Esophagus squamous epithelium (tissue), 5 donors: ENCODE measurements around the gene GRHL1. TPM values are rescaled to one million over a fixed set of nuclear protein-coding genes. Genes with fewer than 3 reads are reported as not detected.

Source experiments
- DNase-seq: peaks from one replicate; lab custom pipeline; 2025; lab: John Stamatoyannopoulos, UW
- H3K27ac ChIP-seq, 4 donors: fragments of 200-600 bp; sonication (generic); one replicate each; pipeline ENCODE4 v1.5.1; 2016 to 2019; ENCODE audit warnings: mild to moderate bottlenecking in 1 of 4
- H3K27me3 ChIP-seq, 4 donors: fragments of 200-600 bp; sonication (generic); 1 replicate in 3 of 4; 2 replicates in 1 of 4; pipeline versions ENCODE4 v1.5.1 to v1.6.0; 2017 to 2021; ENCODE audit warnings: antibody characterized with exemption in 1 of 4
- H3K36me3 ChIP-seq, 3 donors: fragments of 200-600 bp; sonication (generic); one replicate each; pipeline ENCODE4 v1.5.1; 2016 to 2019
- H3K4me1 ChIP-seq, 3 donors: fragments of 200-600 bp; sonication (generic); one replicate each; pipeline ENCODE4 v1.5.1; 2017 to 2019
- H3K4me3 ChIP-seq, 4 donors: fragments of 200-600 bp; sonication (generic); 1 replicate in 3 of 4; 2 replicates in 1 of 4; pipeline ENCODE4 v1.5.1; 2016 to 2019; ENCODE audit warnings: mild to moderate bottlenecking in 2 of 4, moderate library complexity in 1 of 4
- H3K9me3 ChIP-seq, 3 donors: fragments of 200-600 bp; sonication (generic); one replicate each; pipeline ENCODE4 v1.5.1; 2016 to 2019
- POLR2A ChIP-seq, 4 donors: fragments of 450-650 bp; IDR thresholded peaks; one replicate each; pipeline ENCODE4 v1.6.1; 2017; ENCODE audit warnings: antibody characterized with exemption in 4 of 4, mild to moderate bottlenecking in 4 of 4, moderate library complexity in 3 of 4
- WGBS, 2 donors: methylation state at CpG; one replicate each; pipeline ENCODE4 v1.1.5; 2018; 5-methylcytosine and 5-hydroxymethylcytosine counted together
- intact Hi-C: fragments of 100-400 bp; cut with DNase I; formaldehyde crosslinking; loops from one replicate; pipeline ENCODE4 v1.15.0; 2022
- total RNA-seq, 4 donors: library from RNA; depleted of rRNA; stranded (reverse); fragments of >200 nt; gene quantifications; one replicate each; pipeline ENCODE4 v1.1.0, GENCODE V29; 2016
- TF ChIP-seq, protein P1 (sequence below), 6 experiments: fragments of 450-650 bp in 4 of 6; fragments of 200-600 bp in 2 of 6; sonication (generic) in 2 of 6; IDR thresholded peaks; one replicate each; pipeline ENCODE4 v1.5.1; 2016 to 2019; ENCODE audit warnings: antibody characterized with exemption in 6 of 6, mild to moderate bottlenecking in 4 of 6, moderate library complexity in 4 of 6
- donor health status: DM: yes; HTN: yes; CAD: no.

Gene GRHL1
- total RNA-seq, 4 donors from 2014 or later: 76.3 to 192 (median 115) TPM

DNA sequence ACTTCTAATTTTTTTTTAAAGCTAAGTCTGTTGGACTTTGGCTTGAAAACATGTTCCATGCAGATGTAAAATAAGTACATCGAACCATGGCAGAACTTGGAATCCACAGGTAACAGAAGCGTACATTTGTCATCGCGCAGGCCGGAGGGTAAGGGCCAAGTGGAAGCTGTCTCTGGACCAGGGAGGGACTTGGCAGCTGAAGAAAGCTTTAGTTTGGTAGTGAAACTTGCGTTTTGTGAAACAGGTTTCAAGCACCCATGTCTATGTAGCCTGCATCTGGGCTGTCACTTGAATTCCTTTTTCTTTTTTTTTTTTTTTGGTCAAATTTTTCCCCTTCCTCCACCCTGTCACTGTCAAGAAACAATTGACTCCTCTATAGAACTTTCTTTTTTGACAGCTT, 20.4 kb downstream of the GRHL1 start:
- Histone ChIP-seq H3K4me1 (peaks cover 19 to 75% (median 38%) of the 10 kb centered on the region in 3 donors), H3K27me3 (no peaks in the 10 kb centered on the region), H3K9me3 (no peaks in the 10 kb centered on the region), H3K4me3 (no peak overlapping the region), H3K36me3 (peaks cover 0 to 58% (median 0%) of the 10 kb centered on the region in 3 donors), H3K27ac (peak overlapping the region in 3 of 4 donors; percentile 44 to 77 (median 70))
- WGBS, 2 donors: 86 to 87% methylated on average over 6 of the region's 6 CpGs
- DNase-seq: no peak
- intact Hi-C loops: no loop called here
- TF ChIP-seq, protein P1, sequence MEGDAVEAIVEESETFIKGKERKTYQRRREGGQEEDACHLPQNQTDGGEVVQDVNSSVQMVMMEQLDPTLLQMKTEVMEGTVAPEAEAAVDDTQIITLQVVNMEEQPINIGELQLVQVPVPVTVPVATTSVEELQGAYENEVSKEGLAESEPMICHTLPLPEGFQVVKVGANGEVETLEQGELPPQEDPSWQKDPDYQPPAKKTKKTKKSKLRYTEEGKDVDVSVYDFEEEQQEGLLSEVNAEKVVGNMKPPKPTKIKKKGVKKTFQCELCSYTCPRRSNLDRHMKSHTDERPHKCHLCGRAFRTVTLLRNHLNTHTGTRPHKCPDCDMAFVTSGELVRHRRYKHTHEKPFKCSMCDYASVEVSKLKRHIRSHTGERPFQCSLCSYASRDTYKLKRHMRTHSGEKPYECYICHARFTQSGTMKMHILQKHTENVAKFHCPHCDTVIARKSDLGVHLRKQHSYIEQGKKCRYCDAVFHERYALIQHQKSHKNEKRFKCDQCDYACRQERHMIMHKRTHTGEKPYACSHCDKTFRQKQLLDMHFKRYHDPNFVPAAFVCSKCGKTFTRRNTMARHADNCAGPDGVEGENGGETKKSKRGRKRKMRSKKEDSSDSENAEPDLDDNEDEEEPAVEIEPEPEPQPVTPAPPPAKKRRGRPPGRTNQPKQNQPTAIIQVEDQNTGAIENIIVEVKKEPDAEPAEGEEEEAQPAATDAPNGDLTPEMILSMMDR (IDR thresholded peaks at IDR 0.05): no peak
- no peak for TF ChIP-seq POLR2A (IDR thresholded peaks at IDR 0.05)

DNA sequence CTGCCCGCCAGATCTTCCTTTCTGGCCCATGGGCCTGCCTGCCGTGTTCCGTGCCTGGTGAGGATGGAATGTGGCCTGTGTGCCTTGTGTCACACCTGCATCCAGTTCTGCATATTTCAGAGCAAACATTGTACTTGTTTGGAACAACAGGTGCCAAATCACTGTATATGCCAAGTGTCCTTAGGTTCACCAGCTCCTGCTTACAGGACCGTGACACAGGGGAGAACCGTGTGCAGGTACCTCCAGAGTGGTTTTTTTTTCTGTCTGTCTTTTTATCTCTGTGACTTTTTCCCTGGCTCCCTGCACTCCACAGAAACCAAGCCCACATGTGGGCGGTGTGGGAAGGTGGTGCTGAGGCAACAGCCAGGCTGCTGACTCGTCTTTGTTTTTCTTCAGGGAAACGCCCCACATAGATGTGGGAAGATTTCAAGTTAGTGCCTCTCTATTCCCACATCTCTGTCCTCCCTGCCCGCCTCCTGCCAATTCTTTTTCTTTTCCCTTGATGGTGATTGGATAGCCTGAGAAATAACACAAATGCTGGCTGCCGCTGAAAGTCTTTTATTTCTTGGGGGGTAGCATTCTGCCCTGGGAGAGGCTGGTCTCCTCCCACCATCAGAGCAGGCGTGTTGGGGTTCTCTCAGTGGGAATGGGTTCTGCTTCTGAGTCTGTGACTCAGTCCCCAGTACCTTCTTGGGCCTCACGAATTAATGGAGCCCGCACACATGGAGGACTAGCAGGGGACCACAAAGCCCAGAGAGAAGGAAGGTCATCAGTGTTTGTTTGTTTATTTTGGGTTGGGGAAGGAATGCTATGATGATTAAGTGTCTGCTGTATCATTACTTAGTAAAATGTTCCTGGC, 21.4 kb downstream of the GRHL1 start:
- intact Hi-C loops: no loop called here
- H3K4me1 ChIP-seq: peaks cover 19 to 75% (median 38%) of the 10 kb centered on the region in 3 donors
- H3K4me3 ChIP-seq: no peak overlapping the region
- peak overlapping the region; percentile 22 to 77 (median 53) for H3K27ac ChIP-seq
- no peak for TF ChIP-seq POLR2A (IDR thresholded peaks at IDR 0.05)
- TF ChIP-seq, protein P1 (IDR thresholded peaks at IDR 0.05): no peak
- H3K36me3 ChIP-seq: peaks cover 0 to 66% (median 0%) of the 10 kb centered on the region in 3 donors
- 33 to 45% methylated on average over 12 to 13 of the region's 13 CpGs for WGBS, 2 donors
- H3K9me3 ChIP-seq: no peaks in the 10 kb centered on the region
- no peaks in the 10 kb centered on the region for H3K27me3 ChIP-seq
- DNase-seq: no peak

DNA sequence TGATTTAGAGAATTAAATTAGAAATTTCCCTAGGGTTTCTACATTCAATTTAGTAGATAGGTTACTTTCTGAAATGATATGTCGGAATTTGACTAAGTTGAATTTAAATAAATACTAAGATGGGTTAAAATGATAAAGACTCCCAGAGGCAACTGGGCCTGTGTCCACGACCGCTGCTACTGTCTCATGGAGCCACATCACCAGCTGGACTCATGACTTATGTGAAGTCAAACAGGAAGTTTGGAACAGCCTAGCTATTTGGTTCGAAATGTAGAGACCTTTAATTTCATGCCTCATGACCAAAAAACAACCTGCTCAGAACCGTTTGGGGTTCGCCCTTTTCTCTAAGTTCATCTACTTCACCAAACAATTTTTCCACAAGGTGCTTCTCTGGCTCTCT, 22.2 kb downstream of the GRHL1 start:
- TF ChIP-seq, protein P1 (IDR thresholded peaks at IDR 0.05): no peak
- no peak for TF ChIP-seq POLR2A (IDR thresholded peaks at IDR 0.05)
- no peak for DNase-seq
- Histone ChIP-seq H3K27ac (peak overlapping the region in 3 of 4 donors; percentile 22 to 77 (median 70)), H3K4me1 (peaks cover 19 to 68% (median 38%) of the 10 kb centered on the region in 3 donors), H3K27me3 (no peaks in the 10 kb centered on the region), H3K36me3 (peaks cover 0 to 66% (median 0%) of the 10 kb centered on the region in 3 donors), H3K9me3 (no peaks in the 10 kb centered on the region), H3K4me3 (no peak overlapping the region)
- 78 to 84% methylated on average over 6 of the region's 6 CpGs for WGBS, 2 donors
- intact Hi-C loops: no loop called here

DNA sequence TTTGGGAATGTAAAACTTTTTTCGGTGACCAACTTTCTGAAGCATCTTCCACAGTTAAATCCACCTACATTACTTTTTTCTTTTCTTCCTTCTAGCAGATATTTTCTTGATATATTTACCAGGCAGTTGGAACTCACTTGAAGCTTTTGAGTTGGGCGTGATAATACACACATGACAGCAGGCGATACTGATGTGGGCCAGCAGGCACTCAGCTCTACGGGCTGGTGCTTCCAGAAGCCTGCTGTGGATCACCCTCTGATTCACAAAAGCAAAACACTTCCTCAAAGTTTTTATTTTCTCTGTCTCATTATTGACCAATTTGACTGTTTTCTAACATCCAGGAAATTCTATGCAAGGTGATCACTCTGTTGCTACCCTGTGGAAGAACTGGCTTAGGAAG, 22.9 kb downstream of the GRHL1 start:
- Histone ChIP-seq H3K9me3 (no peaks in the 10 kb centered on the region), H3K4me3 (no peak overlapping the region), H3K36me3 (peaks cover 0 to 65% (median 0%) of the 10 kb centered on the region in 3 donors), H3K27ac (peak overlapping the region in 3 of 4 donors; percentile 22 to 77 (median 70)), H3K27me3 (no peaks in the 10 kb centered on the region), H3K4me1 (peaks cover 19 to 68% (median 38%) of the 10 kb centered on the region in 3 donors)
- 70 to 86% methylated on average over 4 of the region's 4 CpGs for WGBS, 2 donors
- intact Hi-C loops: no loop called here
- TF ChIP-seq, protein P1 (IDR thresholded peaks at IDR 0.05): no peak
- TF ChIP-seq POLR2A (IDR thresholded peaks at IDR 0.05): no peak
- DNase-seq: no peak

DNA sequence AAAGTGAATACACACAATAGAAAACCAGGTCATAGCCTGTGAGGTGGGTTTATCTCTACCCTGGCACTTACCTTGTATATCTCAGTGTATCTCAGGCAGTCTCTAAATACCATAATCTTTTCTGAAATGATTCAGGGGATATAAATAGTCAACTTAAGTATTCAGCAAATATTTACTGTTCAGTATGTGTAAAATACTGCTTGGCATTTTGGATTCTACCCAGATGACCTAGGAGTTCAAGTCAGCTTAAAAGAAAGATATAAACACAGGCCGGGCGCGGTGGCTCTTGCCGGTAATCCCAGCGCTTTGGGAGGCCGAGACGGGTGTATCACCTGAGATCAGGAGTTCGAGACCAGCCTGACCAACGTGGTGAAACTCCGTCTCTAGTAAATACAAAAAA, 23.8 kb downstream of the GRHL1 start:
- WGBS, 2 donors: 31 to 41% methylated on average over 10 of the region's 10 CpGs
- peak overlapping the region in 3 of 4 donors; percentile 30 to 70 (median 49) for H3K27ac ChIP-seq
- no peak for DNase-seq
- peaks cover 19 to 64% (median 35%) of the 10 kb centered on the region in 3 donors for H3K4me1 ChIP-seq
- intact Hi-C loops: no loop called here
- TF ChIP-seq, protein P1 (IDR thresholded peaks at IDR 0.05): no peak
- TF ChIP-seq POLR2A (IDR thresholded peaks at IDR 0.05): no peak
- H3K27me3 ChIP-seq: no peaks in the 10 kb centered on the region
- no peak overlapping the region for H3K4me3 ChIP-seq
- no peaks in the 10 kb centered on the region for H3K9me3 ChIP-seq
- peaks cover 0 to 62% (median 0%) of the 10 kb centered on the region in 3 donors for H3K36me3 ChIP-seq
